ENCODE measurements around the gene MIF. TPM values are rescaled to one million over a fixed set of nuclear protein-coding genes. Genes with fewer than 3 reads are reported as not detected.

Gene MIF
- total and polyA plus RNA-seq, 2 of the 4 experiments (the other 2 are of a cell fraction): 123 to 530 TPM

DNA sequence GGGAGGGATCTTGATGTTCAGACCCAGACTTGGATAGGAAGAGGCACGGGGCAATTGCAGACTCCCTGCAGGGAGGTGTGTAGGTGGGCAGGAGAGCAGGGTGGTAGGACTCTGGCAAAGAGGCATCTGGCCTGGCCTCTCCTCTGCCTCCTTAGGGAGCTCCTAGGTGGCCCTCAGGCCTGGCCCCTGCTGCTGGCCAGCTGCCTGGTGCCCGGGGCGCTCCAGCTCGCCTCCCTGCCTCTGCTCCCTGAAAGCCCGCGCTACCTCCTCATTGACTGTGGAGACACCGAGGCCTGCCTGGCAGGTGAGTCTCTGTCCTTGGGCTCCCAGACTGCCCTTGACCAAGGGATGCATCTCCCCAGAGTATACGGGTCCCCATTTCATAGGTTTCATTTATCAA lies 16.6 kb upstream of the MIF start:
- Histone ChIP-seq H3K4me3 (ENCODE audit: insufficient read depth, low read depth, low read length) (no peak overlapping the region), H4K20me1 (ENCODE audit: insufficient read depth, low read length) (no peaks in the 10 kb centered on the region), H2BK120ac (ENCODE audit: low read depth, low read length) (no peak overlapping the region), H2AK5ac (ENCODE audit: low read depth, low read length) (no peak overlapping the region), H3K14ac (replicated peaks; ENCODE audit: low read depth, low read length) (no peak overlapping the region), H3K4me2 (ENCODE audit: low read depth, low read length) (no peak overlapping the region), H3K4me1 (ENCODE audit: control insufficient read depth, insufficient read depth, low read length) (no peaks in the 10 kb centered on the region), H2BK5ac (ENCODE audit: low read depth, low read length, poor library complexity, severe bottlenecking) (no peak overlapping the region), H3K18ac (ENCODE audit: low read depth, low read length) (no peak overlapping the region), H3K4ac (ENCODE audit: low read depth, low read length) (no peak overlapping the region), H2BK15ac (ENCODE audit: low read depth, low read length) (no peak overlapping the region), H3K56ac (ENCODE audit: extremely low read depth, insufficient read depth, low read length) (no peak overlapping the region), H3K9ac (ENCODE audit: low read depth, low read length) (no peak overlapping the region), H2BK20ac (ENCODE audit: low read depth, low read length) (no peak overlapping the region), H2AK9ac (replicated peaks; ENCODE audit: low read depth, low read length, poor library complexity) (no peak overlapping the region), H3K27me3 (ENCODE audit: control insufficient read depth, insufficient read depth, low read length) (no peaks in the 10 kb centered on the region), H3K9me1 (ENCODE audit: insufficient read depth, low read length) (peaks cover 8% of the 10 kb centered on the region; the same call in 1 of the 2 replicates), H4K8ac (ENCODE audit: low read depth in 2 of 2, low read length in 2 of 2) (no peak overlapping the region), H3K36me3 (ENCODE audit: control insufficient read depth, insufficient read depth, low read length) (peaks cover under 1% of the 10 kb centered on the region), H4K91ac (ENCODE audit: insufficient read depth, low read depth, low read length) (no peak overlapping the region), H2AFZ (replicated peaks; ENCODE audit: low read length, poor library complexity) (no peak overlapping the region), H3K79me1 (ENCODE audit: low read depth in 1 of 2, low read length in 2 of 2) (no peaks in the 10 kb centered on the region), H3K27ac (ENCODE audit: insufficient read depth, low read length) (no peak overlapping the region), H3K23ac (ENCODE audit: low read depth, low read length) (no peak overlapping the region), H4K5ac (ENCODE audit: low read depth, low read length) (no peak overlapping the region), H3K9me3 (ENCODE audit: control insufficient read depth, insufficient read depth, low read length) (no peaks in the 10 kb centered on the region)
- dilution Hi-C loops (cut with HindIII; ENCODE audit: low sequenced_read_pairs, unreplicated experiment) (no loop called here), intact Hi-C loops (cut with micrococcal nuclease) (no loop called here), in situ Hi-C loops (cut with MboI; ENCODE audit: low sequenced_read_pairs) (loop anchor here (5.0 kb wide), 1 partner anchor 60 kb away; no protein-coding TSS in a partner anchor)
- WGBS, 2 experiments (ENCODE audit: extremely low coverage in 2 of 2, insufficient read length in 1 of 2): 86% methylated on average over 1 of the region's 8 CpGs; no CpG with 5 or more reads in 1 of the 2 experiments
- TF ChIP-seq SMC3 (IDR thresholded peaks at IDR 0.05; ENCODE audit: low read depth, low read length) (no peak), RFX5 (IDR thresholded peaks at IDR 0.05; ENCODE audit: low read depth, low read length) (no peak), FOS (IDR thresholded peaks at IDR 0.05; ENCODE audit: low read depth, low read length) (no peak), MAFK (IDR thresholded peaks at IDR 0.05; ENCODE audit: low read depth, low read length) (no peak), RCOR1 (IDR thresholded peaks at IDR 0.05; ENCODE audit: insufficient replicate concordance, low read length) (no peak)
- TF ChIP-seq, protein P1, sequence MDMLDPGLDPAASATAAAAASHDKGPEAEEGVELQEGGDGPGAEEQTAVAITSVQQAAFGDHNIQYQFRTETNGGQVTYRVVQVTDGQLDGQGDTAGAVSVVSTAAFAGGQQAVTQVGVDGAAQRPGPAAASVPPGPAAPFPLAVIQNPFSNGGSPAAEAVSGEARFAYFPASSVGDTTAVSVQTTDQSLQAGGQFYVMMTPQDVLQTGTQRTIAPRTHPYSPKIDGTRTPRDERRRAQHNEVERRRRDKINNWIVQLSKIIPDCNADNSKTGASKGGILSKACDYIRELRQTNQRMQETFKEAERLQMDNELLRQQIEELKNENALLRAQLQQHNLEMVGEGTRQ (IDR thresholded peaks at IDR 0.05; ENCODE audit: low read depth, low read length): no peak
- ATAC-seq (ENCODE audit: low read depth) (no peak), DNase-seq (no peak)
- no TSS peak for BruUV-seq (replicated peaks)
- ChIA-PET POLR2A (ENCODE audit: unreplicated experiment) (no interaction called here), CTCF (no interaction called here)
